CD14-positive monocyte (primary cell): ENCODE measurements around the gene SLC22A23. TPM values are rescaled to one million over a fixed set of nuclear protein-coding genes. Genes with fewer than 3 reads are reported as not detected.

Experiments
- DNase-seq, 3 donors: peaks; one replicate each; pipeline ENCODE4 v3.0.0-alpha.2; 2011 to 2022
- H2AFZ ChIP-seq: 2 replicates; pipeline ENCODE4 v1.6.0; 2012; ENCODE audit warnings: mild to moderate bottlenecking, low read depth, low read length, inconsistent platforms; ENCODE audit not compliant: insufficient read depth, poor library complexity, severe bottlenecking
- H3K27ac ChIP-seq, 2 donors: 1 replicate in 1 of 2; 2 replicates in 1 of 2; pipeline ENCODE4 v1.5.1; 2012 to 2013; ENCODE audit warnings: low read length in 2 of 2, control low read depth in 1 of 2, inconsistent platforms in 1 of 2, low read depth in 1 of 2, mild to moderate bottlenecking in 1 of 2
- H3K27me3 ChIP-seq, 2 donors: one replicate each; pipeline versions ENCODE4 v1.6.0 to v1.6.1; 2011 to 2013; ENCODE audit warnings: low read length in 2 of 2; ENCODE audit not compliant: control insufficient read depth in 2 of 2, insufficient read depth in 2 of 2
- H3K36me3 ChIP-seq, 2 donors: replicated peaks in 1 of 2; 1 replicate in 1 of 2; 2 replicates in 1 of 2; pipeline versions ENCODE4 v1.5.1 to v1.6.1; 2012 to 2013; ENCODE audit warnings: low read length in 2 of 2, control low read depth in 1 of 2, inconsistent platforms in 1 of 2, mild to moderate bottlenecking in 1 of 2; ENCODE audit not compliant: insufficient read depth in 2 of 2, control insufficient read depth in 1 of 2
- H3K4me1 ChIP-seq, 2 donors: 1 replicate in 1 of 2; 2 replicates in 1 of 2; pipeline versions ENCODE4 v1.5.1 to v1.6.1; 2012 to 2013; ENCODE audit warnings: low read length in 2 of 2, control low read depth in 1 of 2, inconsistent platforms in 1 of 2, mild to moderate bottlenecking in 1 of 2, moderate library complexity in 1 of 2; ENCODE audit not compliant: insufficient read depth in 2 of 2, control insufficient read depth in 1 of 2
- H3K4me2 ChIP-seq: replicated peaks from 2 replicates; pipeline ENCODE3; 2012; ENCODE audit warnings: low read length, moderate library complexity, mild to moderate bottlenecking; ENCODE audit not compliant: poor library complexity, severe bottlenecking; ENCODE audit errors: extremely low read depth
- H3K4me3 ChIP-seq, 3 experiments: fragments of 200-600 bp in 1 of 3; sonication (generic) in 1 of 3; replicated peaks in 1 of 3; 1 replicate in 2 of 3; 2 replicates in 1 of 3; pipeline ENCODE4 v1.5.1; 2011 to 2013; ENCODE audit warnings: low read length in 3 of 3, mild to moderate bottlenecking in 3 of 3, control low read depth in 2 of 3, low read depth in 2 of 3, inconsistent platforms in 1 of 3, moderate library complexity in 1 of 3
- H3K79me2 ChIP-seq: 2 replicates; pipeline ENCODE4 v1.6.0; 2012; ENCODE audit warnings: mild to moderate bottlenecking, control low read depth, inconsistent platforms, low read length, moderate library complexity; ENCODE audit not compliant: insufficient read depth
- H3K9ac ChIP-seq: 2 replicates; pipeline ENCODE4 v1.6.0; 2017; ENCODE audit warnings: low read length, mild to moderate bottlenecking; ENCODE audit not compliant: insufficient read depth, poor library complexity, severe bottlenecking
- H3K9me3 ChIP-seq, 2 donors: replicated peaks in 1 of 2; 1 replicate in 1 of 2; 2 replicates in 1 of 2; pipeline versions ENCODE4 v1.5.1 to v1.6.1; 2012 to 2013; ENCODE audit warnings: low read length in 2 of 2, control low read depth in 1 of 2; ENCODE audit not compliant: control insufficient read depth in 1 of 2, insufficient read depth in 1 of 2
- H4K20me1 ChIP-seq: 2 replicates; pipeline ENCODE4 v1.6.0; 2012; ENCODE audit warnings: mild to moderate bottlenecking, low read length, control low read depth, moderate library complexity; ENCODE audit not compliant: insufficient read depth
- H3K27ac Mint-ChIP-seq, 7 donors: one replicate each; pipeline ENCODE4 v1.8.0; 2020; ENCODE audit warnings: mild to moderate bottlenecking in 7 of 7, mixed read lengths in 7 of 7, moderate library complexity in 6 of 7, inconsistent platforms in 2 of 7
- H3K27me3 Mint-ChIP-seq, 3 donors: one replicate each; pipeline ENCODE4 v1.8.0; 2021 to 2022; ENCODE audit warnings: low read depth in 3 of 3, mild to moderate bottlenecking in 3 of 3, mixed read lengths in 3 of 3, moderate library complexity in 3 of 3, inconsistent platforms in 1 of 3
- H3K36me3 Mint-ChIP-seq, 2 donors: one replicate each; pipeline ENCODE4 v1.8.0; 2020; ENCODE audit warnings: mixed read lengths in 2 of 2, inconsistent platforms in 1 of 2, mild to moderate bottlenecking in 1 of 2
- H3K4me1 Mint-ChIP-seq: one replicate; pipeline ENCODE4 v1.8.0; 2020; ENCODE audit warnings: mild to moderate bottlenecking, mixed read lengths
- H3K4me3 Mint-ChIP-seq, 2 donors: one replicate each; pipeline ENCODE4 v1.8.0; 2020; ENCODE audit warnings: mild to moderate bottlenecking in 2 of 2, mixed read lengths in 2 of 2, moderate library complexity in 1 of 2
- H3K9me3 Mint-ChIP-seq, 7 donors: one replicate each; pipeline ENCODE4 v1.8.0; 2020 to 2022; ENCODE audit warnings: mixed read lengths in 7 of 7, mild to moderate bottlenecking in 6 of 7, moderate library complexity in 6 of 7, inconsistent platforms in 2 of 7
- CTCF ChIP-seq: fragments of 200-600 bp; IDR thresholded peaks from one replicate; pipeline ENCODE4 v1.8.0; 2022; ENCODE audit warnings: antibody characterized with exemption, mild to moderate bottlenecking
- WGBS: methylation state at CpG from one replicate; pipeline ENCODE4 v1.1.5; 2013; ENCODE audit warnings: missing lambda C conversion rate; ENCODE audit not compliant: insufficient coverage; 5-methylcytosine and 5-hydroxymethylcytosine counted together
- intact Hi-C, 2 donors: fragments of 100-400 bp; cut with micrococcal nuclease; formaldehyde crosslinking; loops; one replicate each; pipeline versions ENCODE4 v1.15.0 to v1.15.1; 2023
- polyA plus RNA-seq, 3 donors: library from polyadenylated mRNA; depleted of rRNA in 1 of 3; unstranded in 2 of 3; stranded (reverse) in 1 of 3; fragments of 300-500 nt in 2 of 3; fragments of >200 nt in 1 of 3; fragmentation: Illumina TruSeq in 2 of 3; gene quantifications; 1 replicate in 2 of 3; 2 replicates in 1 of 3; pipeline ENCODE4 v1.2.3, GENCODE V29; 2012 to 2021

SLC22A23 gene
- polyA plus RNA-seq, 3 donors, result 0.08 TPM; not detected in 2

GRCh38 chr6:3277251-3277650 is 179.6 kb downstream of the SLC22A23 start:
- Mint-ChIP-seq H3K27me3 (peaks cover 0 to 3% (median 0%) of the 10 kb centered on the region in 3 donors), H3K9me3 (no peaks in the 10 kb centered on the region)
- H3K36me3 ChIP-seq, result peaks cover 5 to 10% of the 10 kb centered on the region in 2 donors

More at GRCh38 chr6:3277251-3277650, 179.6 kb downstream of the SLC22A23 start:
- Mint-ChIP-seq H3K4me1 (peaks cover 1% of the 10 kb centered on the region), H3K4me3 (no peak overlapping the region), H3K36me3 (peaks cover 8 to 9% of the 10 kb centered on the region in 2 donors), H3K27ac (peak overlapping the region in 3 of 7 donors; percentile 55 to 71 (median 57))
- Histone ChIP-seq H4K20me1 (peaks cover 6% of the 10 kb centered on the region), H3K9ac (no peak overlapping the region), H3K4me3 (no peak overlapping the region), H3K27me3 (no peaks in the 10 kb centered on the region), H3K4me1 (no peaks in the 10 kb centered on the region), H3K27ac (no peak overlapping the region), H3K4me2 (no peak overlapping the region), H2AFZ (no peak overlapping the region), H3K9me3 (no peaks in the 10 kb centered on the region), H3K79me2 (no peaks in the 10 kb centered on the region)
- WGBS, result 91% methylated on average over 12 of the region's 12 CpGs
- TF ChIP-seq CTCF, result no peak
- no peak for DNase-seq
- intact Hi-C loops, result loop anchor here (5.0 to 10.0 kb wide), 2 partner anchors 715 to 858 kb away; partner anchors contain the start of gene ECI2 (in 1 of the 2)
